ENCODE results near the gene COPZ1.

The COPZ1 gene

GRCh38 chr12:54390668-54391551, 66.0 kb downstream of the COPZ1 start:
- H3K27me3 ChIP-seq (ENCODE audit: control insufficient read depth in 1 of 2, insufficient read depth in 2 of 2, low read length in 2 of 2): no peaks in the 10 kb centered on the region
- peaks cover 14 to 15% of the 10 kb centered on the region in 2 donors for H3K36me3 ChIP-seq (ENCODE audit: control insufficient read depth in 2 of 2, insufficient read depth in 2 of 2, low read length in 2 of 2)
- peaks cover 7% of the 10 kb centered on the region for H3K4me1 ChIP-seq (ENCODE audit: control insufficient read depth, insufficient read depth, low read length)
- no peaks in the 10 kb centered on the region for H3K9me3 ChIP-seq (ENCODE audit: control insufficient read depth in 2 of 2, low read length in 2 of 2)
- H3K4me3 ChIP-seq (ENCODE audit: low read length in 2 of 2): peak overlapping the region in 1 of 2 donors; percentile 61
- no peak overlapping the region for H3K9ac ChIP-seq (ENCODE audit: low read length in 2 of 2)
- no peak overlapping the region for H3K27ac ChIP-seq (ENCODE audit: low read length)

GRCh38 chr12:54392485-54393206, 67.7 kb downstream of the COPZ1 start:
- peaks cover 29 to 31% of the 10 kb centered on the region in 2 donors for H3K36me3 ChIP-seq (ENCODE audit: control insufficient read depth in 2 of 2, insufficient read depth in 2 of 2, low read length in 2 of 2)
- H3K9me3 ChIP-seq (ENCODE audit: control insufficient read depth in 2 of 2, low read length in 2 of 2): no peaks in the 10 kb centered on the region
- H3K4me1 ChIP-seq (ENCODE audit: control insufficient read depth, insufficient read depth, low read length): peaks cover 7% of the 10 kb centered on the region
- no peaks in the 10 kb centered on the region for H3K27me3 ChIP-seq (ENCODE audit: control insufficient read depth in 1 of 2, insufficient read depth in 2 of 2, low read length in 2 of 2)
- H3K27ac ChIP-seq (ENCODE audit: low read length): no peak overlapping the region
- no peak overlapping the region for H3K4me3 ChIP-seq (ENCODE audit: low read length in 2 of 2)
- H3K9ac ChIP-seq (ENCODE audit: low read length in 2 of 2): no peak overlapping the region

- Histone ChIP-seq H3K9ac (ENCODE audit: low read length in 2 of 2) (no peak overlapping the region), H3K36me3 (ENCODE audit: control insufficient read depth in 2 of 2, insufficient read depth in 2 of 2, low read length in 2 of 2) (peaks cover 33 to 34% of the 10 kb centered on the region in 2 donors), H3K27ac (ENCODE audit: low read length) (no peak overlapping the region), H3K4me1 (ENCODE audit: control insufficient read depth, insufficient read depth, low read length) (peaks cover 7% of the 10 kb centered on the region), H3K4me3 (ENCODE audit: low read length in 2 of 2) (no peak overlapping the region), H3K9me3 (ENCODE audit: control insufficient read depth in 2 of 2, low read length in 2 of 2) (no peaks in the 10 kb centered on the region), H3K27me3 (ENCODE audit: control insufficient read depth in 1 of 2, insufficient read depth in 2 of 2, low read length in 2 of 2) (no peaks in the 10 kb centered on the region)
Observed at GRCh38 chr12:54393207-54393609, 68.3 kb downstream of the COPZ1 start.

- Histone ChIP-seq H3K27ac (ENCODE audit: low read length) (no peak overlapping the region), H3K4me3 (ENCODE audit: low read length in 2 of 2) (no peak overlapping the region), H3K36me3 (ENCODE audit: control insufficient read depth in 2 of 2, insufficient read depth in 2 of 2, low read length in 2 of 2) (peaks cover 38% of the 10 kb centered on the region in 2 donors), H3K27me3 (ENCODE audit: control insufficient read depth in 1 of 2, insufficient read depth in 2 of 2, low read length in 2 of 2) (no peaks in the 10 kb centered on the region), H3K9me3 (ENCODE audit: control insufficient read depth in 2 of 2, low read length in 2 of 2) (no peaks in the 10 kb centered on the region), H3K9ac (ENCODE audit: low read length in 2 of 2) (no peak overlapping the region), H3K4me1 (ENCODE audit: control insufficient read depth, insufficient read depth, low read length) (peaks cover 7% of the 10 kb centered on the region)
Observed at GRCh38 chr12:54393743-54394142, 68.8 kb downstream of the COPZ1 start.

GRCh38 chr12:54394281-54394719, 69.4 kb downstream of the COPZ1 start:
- Histone ChIP-seq H3K9ac (ENCODE audit: low read length in 2 of 2) (no peak overlapping the region), H3K36me3 (ENCODE audit: control insufficient read depth in 2 of 2, insufficient read depth in 2 of 2, low read length in 2 of 2) (peaks cover 40 to 43% of the 10 kb centered on the region in 2 donors), H3K27me3 (ENCODE audit: control insufficient read depth in 1 of 2, insufficient read depth in 2 of 2, low read length in 2 of 2) (no peaks in the 10 kb centered on the region), H3K4me1 (ENCODE audit: control insufficient read depth, insufficient read depth, low read length) (peaks cover 10% of the 10 kb centered on the region), H3K9me3 (ENCODE audit: control insufficient read depth in 2 of 2, low read length in 2 of 2) (no peaks in the 10 kb centered on the region), H3K27ac (ENCODE audit: low read length) (no peak overlapping the region), H3K4me3 (ENCODE audit: low read length in 2 of 2) (no peak overlapping the region)

- Histone ChIP-seq H3K9ac (ENCODE audit: low read length in 2 of 2) (no peak overlapping the region), H3K36me3 (ENCODE audit: control insufficient read depth in 2 of 2, insufficient read depth in 2 of 2, low read length in 2 of 2) (peaks cover 47 to 48% of the 10 kb centered on the region in 2 donors), H3K27ac (ENCODE audit: low read length) (no peak overlapping the region), H3K27me3 (ENCODE audit: control insufficient read depth in 1 of 2, insufficient read depth in 2 of 2, low read length in 2 of 2) (no peaks in the 10 kb centered on the region), H3K9me3 (ENCODE audit: control insufficient read depth in 2 of 2, low read length in 2 of 2) (no peaks in the 10 kb centered on the region), H3K4me3 (ENCODE audit: low read length in 2 of 2) (no peak overlapping the region), H3K4me1 (ENCODE audit: control insufficient read depth, insufficient read depth, low read length) (peaks cover 11% of the 10 kb centered on the region)
Observed at GRCh38 chr12:54394986-54395385, 70.1 kb downstream of the COPZ1 start.

GRCh38 chr12:54395545-54395944, 70.6 kb downstream of the COPZ1 start:
- Histone ChIP-seq H3K9ac (ENCODE audit: low read length in 2 of 2) (no peak overlapping the region), H3K36me3 (ENCODE audit: control insufficient read depth in 2 of 2, insufficient read depth in 2 of 2, low read length in 2 of 2) (peaks cover 53% of the 10 kb centered on the region in 2 donors), H3K27ac (ENCODE audit: low read length) (no peak overlapping the region), H3K9me3 (ENCODE audit: control insufficient read depth in 2 of 2, low read length in 2 of 2) (no peaks in the 10 kb centered on the region), H3K4me1 (ENCODE audit: control insufficient read depth, insufficient read depth, low read length) (peaks cover 11% of the 10 kb centered on the region), H3K27me3 (ENCODE audit: control insufficient read depth in 1 of 2, insufficient read depth in 2 of 2, low read length in 2 of 2) (no peaks in the 10 kb centered on the region), H3K4me3 (ENCODE audit: low read length in 2 of 2) (no peak overlapping the region)

- H3K27me3 ChIP-seq (ENCODE audit: control insufficient read depth in 1 of 2, insufficient read depth in 2 of 2, low read length in 2 of 2): no peaks in the 10 kb centered on the region
- peaks cover 3% of the 10 kb centered on the region for H3K4me1 ChIP-seq (ENCODE audit: control insufficient read depth, insufficient read depth, low read length)
- no peak overlapping the region for H3K27ac ChIP-seq (ENCODE audit: low read length)
- H3K9me3 ChIP-seq (ENCODE audit: control insufficient read depth in 2 of 2, low read length in 2 of 2): no peaks in the 10 kb centered on the region
- peaks cover 68 to 70% of the 10 kb centered on the region in 2 donors for H3K36me3 ChIP-seq (ENCODE audit: control insufficient read depth in 2 of 2, insufficient read depth in 2 of 2, low read length in 2 of 2)
- no peak overlapping the region for H3K4me3 ChIP-seq (ENCODE audit: low read length in 2 of 2)
- no peak overlapping the region for H3K9ac ChIP-seq (ENCODE audit: low read length in 2 of 2)
Observed at GRCh38 chr12:54397157-54397556, 72.2 kb downstream of the COPZ1 start.

GRCh38 chr12:54398218-54398617, 73.3 kb downstream of the COPZ1 start:
- Histone ChIP-seq H3K9me3 (ENCODE audit: control insufficient read depth in 2 of 2, low read length in 2 of 2) (no peaks in the 10 kb centered on the region), H3K4me3 (ENCODE audit: low read length in 2 of 2) (no peak overlapping the region), H3K36me3 (ENCODE audit: control insufficient read depth in 2 of 2, insufficient read depth in 2 of 2, low read length in 2 of 2) (peaks cover 76 to 77% of the 10 kb centered on the region in 2 donors), H3K27ac (ENCODE audit: low read length) (no peak overlapping the region), H3K27me3 (ENCODE audit: control insufficient read depth in 1 of 2, insufficient read depth in 2 of 2, low read length in 2 of 2) (no peaks in the 10 kb centered on the region), H3K9ac (ENCODE audit: low read length in 2 of 2) (no peak overlapping the region), H3K4me1 (ENCODE audit: control insufficient read depth, insufficient read depth, low read length) (peaks cover 3% of the 10 kb centered on the region)

- Histone ChIP-seq H3K4me3 (ENCODE audit: low read length in 2 of 2) (no peak overlapping the region), H3K36me3 (ENCODE audit: control insufficient read depth in 2 of 2, insufficient read depth in 2 of 2, low read length in 2 of 2) (peaks cover 85 to 86% of the 10 kb centered on the region in 2 donors), H3K9ac (ENCODE audit: low read length in 2 of 2) (no peak overlapping the region), H3K27me3 (ENCODE audit: control insufficient read depth in 1 of 2, insufficient read depth in 2 of 2, low read length in 2 of 2) (no peaks in the 10 kb centered on the region), H3K27ac (ENCODE audit: low read length) (no peak overlapping the region), H3K9me3 (ENCODE audit: control insufficient read depth in 2 of 2, low read length in 2 of 2) (no peaks in the 10 kb centered on the region), H3K4me1 (ENCODE audit: control insufficient read depth, insufficient read depth, low read length) (peaks cover 3% of the 10 kb centered on the region)
Observed at GRCh38 chr12:54398995-54399793, 74.3 kb downstream of the COPZ1 start.

Measured in stomach smooth muscle (tissue), 2 donors.